Liver (tissue), 9 donors: ENCODE data around the gene GPR37. TPM values are rescaled to one million over a fixed set of nuclear protein-coding genes. Genes with fewer than 3 reads are reported as not detected.

ENCODE experiments used
- DNase-seq: peaks from one replicate; pipeline ENCODE4 v3.0.0-alpha.2; 2017; ENCODE audit warnings: low spot score
- H3K27ac ChIP-seq, 2 donors: one replicate each; pipeline ENCODE4 v1.7.0; 2013; ENCODE audit warnings: inconsistent platforms in 2 of 2, low read length in 2 of 2, control low read depth in 1 of 2, low read depth in 1 of 2, mild to moderate bottlenecking in 1 of 2
- H3K27me3 ChIP-seq, 4 donors: one replicate each; pipeline versions ENCODE4 v1.6.1 to v1.7.0; 2013; ENCODE audit warnings: low read length in 3 of 4, inconsistent platforms in 1 of 4, mild to moderate bottlenecking in 1 of 4, moderate library complexity in 1 of 4; ENCODE audit not compliant: control insufficient read depth in 4 of 4, insufficient read depth in 4 of 4
- H3K36me3 ChIP-seq, 4 donors: one replicate each; pipeline versions ENCODE4 v1.6.1 to v1.7.0; 2013; ENCODE audit warnings: low read length in 3 of 4, mild to moderate bottlenecking in 3 of 4, low read depth in 1 of 4, moderate library complexity in 1 of 4; ENCODE audit not compliant: control insufficient read depth in 4 of 4, insufficient read depth in 3 of 4
- H3K4me1 ChIP-seq, 4 donors: one replicate each; pipeline versions ENCODE4 v1.6.1 to v1.7.0; 2013; ENCODE audit warnings: low read length in 3 of 4, mild to moderate bottlenecking in 3 of 4, moderate library complexity in 1 of 4; ENCODE audit not compliant: control insufficient read depth in 4 of 4, insufficient read depth in 4 of 4
- H3K4me3 ChIP-seq, 3 donors: one replicate each; pipeline versions ENCODE4 v1.6.1 to v1.7.0; 2013; ENCODE audit warnings: low read length in 3 of 3, control low read depth in 1 of 3, low read depth in 1 of 3, mild to moderate bottlenecking in 1 of 3
- H3K9ac ChIP-seq, 2 donors: one replicate each; pipeline ENCODE4 v1.7.0; 2013; ENCODE audit warnings: low read length in 2 of 2, mild to moderate bottlenecking in 2 of 2, moderate library complexity in 2 of 2, control low read depth in 1 of 2, low read depth in 1 of 2
- H3K9me3 ChIP-seq, 4 donors: one replicate each; pipeline versions ENCODE4 v1.6.1 to v1.7.0; 2013; ENCODE audit warnings: low read length in 3 of 4; ENCODE audit not compliant: control insufficient read depth in 4 of 4
- EGR1 ChIP-seq, 2 donors: IDR thresholded peaks; 2 replicates each; pipeline ENCODE4 v1.6.1; 2016 to 2018; ENCODE audit warnings: antibody characterized with exemption in 2 of 2, low read depth in 2 of 2
- FOXA1 ChIP-seq: IDR thresholded peaks from 2 replicates; pipeline ENCODE4 v1.6.1; 2016; ENCODE audit warnings: antibody characterized with exemption
- FOXA2 ChIP-seq: IDR thresholded peaks from 2 replicates; pipeline ENCODE4 v1.6.1; 2016; ENCODE audit warnings: antibody characterized with exemption
- GABPA ChIP-seq, 2 donors: IDR thresholded peaks in 1 of 2; conservative IDR thresholded peaks in 1 of 2; 2 replicates each; pipeline ENCODE4 v1.6.1; 2016; ENCODE audit warnings: antibody characterized with exemption in 2 of 2, mild to moderate bottlenecking in 1 of 2, moderate library complexity in 1 of 2
- HNF4A ChIP-seq, 2 donors: conservative IDR thresholded peaks; 2 replicates each; pipeline ENCODE4 v1.6.1; 2016; ENCODE audit warnings: antibody characterized with exemption in 2 of 2, mild to moderate bottlenecking in 2 of 2
- HNF4G ChIP-seq: IDR thresholded peaks from 2 replicates; pipeline ENCODE4 v1.6.1; 2016; ENCODE audit warnings: antibody characterized with exemption
- JUND ChIP-seq, 2 donors: IDR thresholded peaks; 2 replicates each; pipeline ENCODE4 v1.6.1; 2016; ENCODE audit warnings: antibody characterized with exemption in 2 of 2
- NR2F2 ChIP-seq: IDR thresholded peaks from 2 replicates; pipeline ENCODE4 v1.6.1; 2016; ENCODE audit warnings: antibody characterized with exemption
- RAD21 ChIP-seq, 2 donors: IDR thresholded peaks; 2 replicates each; pipeline ENCODE4 v1.6.1; 2016; ENCODE audit warnings: antibody characterized with exemption in 2 of 2, mild to moderate bottlenecking in 2 of 2
- RXRA ChIP-seq, 2 donors: IDR thresholded peaks; 2 replicates each; pipeline ENCODE4 v1.6.1; 2017 to 2018; ENCODE audit warnings: antibody characterized with exemption in 2 of 2, mild to moderate bottlenecking in 1 of 2
- SP1 ChIP-seq: IDR thresholded peaks from 2 replicates; pipeline ENCODE4 v1.6.1; 2018; ENCODE audit warnings: antibody characterized with exemption, mild to moderate bottlenecking
- TAF1 ChIP-seq: conservative IDR thresholded peaks from 2 replicates; pipeline ENCODE4 v1.6.1; 2016; ENCODE audit warnings: antibody characterized with exemption, mild to moderate bottlenecking
- YY1 ChIP-seq: IDR thresholded peaks from 2 replicates; pipeline ENCODE4 v1.6.1; 2016; ENCODE audit warnings: antibody characterized with exemption, mild to moderate bottlenecking
- WGBS: extraction: QIAGEN DNeasy Blood & Tissue Kit; methylation state at CpG from one replicate; pipeline ENCODE4 v1.1.7; 2013; 5-methylcytosine and 5-hydroxymethylcytosine counted together
- polyA plus RNA-seq, 2 donors: library from polyadenylated mRNA; stranded (reverse) in 1 of 2; unstranded in 1 of 2; fragments of 200-250 nt in 1 of 2; fragments of >200 nt in 1 of 2; fragmentation: Nextera tagmentation in 1 of 2; extraction: Ambion mirVana in 1 of 2; gene quantifications; one replicate each; pipeline versions ENCODE4 v1.2.1 to v1.2.3, GENCODE V29; 2013 to 2015
- total RNA-seq, 2 donors: library from RNA; depleted of rRNA; stranded (reverse); fragments of >200 nt; gene quantifications; one replicate each; pipeline ENCODE4 v1.2.3, GENCODE V29; 2014
- TF ChIP-seq, protein P1 (sequence below): IDR thresholded peaks from 2 replicates; pipeline ENCODE4 v1.6.1; 2016; ENCODE audit warnings: antibody characterized with exemption
- TF ChIP-seq, protein P2 (sequence below): fragments of 150-350 bp; IDR thresholded peaks from 2 replicates; pipeline ENCODE4 v1.5.1; 2017; ENCODE audit warnings: improper control_type of control experiment, low read depth, low read length; ENCODE audit not compliant: missing input control
- TF ChIP-seq, protein P3 (sequence below): IDR thresholded peaks from 2 replicates; pipeline ENCODE4 v1.6.1; 2016; ENCODE audit warnings: antibody characterized with exemption
- TF ChIP-seq, protein P4 (sequence below): IDR thresholded peaks from 2 replicates; pipeline ENCODE4 v1.6.1; 2016; ENCODE audit warnings: antibody characterized with exemption, mild to moderate bottlenecking
- TF ChIP-seq, protein P5 (sequence below): IDR thresholded peaks from 2 replicates; pipeline ENCODE4 v1.6.1; 2016; ENCODE audit warnings: antibody characterized with exemption
- donor health status: healthy.
- donor health status: healthy.
- donor health status: healthy.
- donor health status: healthy.
- donor health status: healthy.

The GPR37 gene
- total and polyA plus RNA-seq, 4 donors = 0.33 to 12.0 (median 8.7) TPM

DNA sequence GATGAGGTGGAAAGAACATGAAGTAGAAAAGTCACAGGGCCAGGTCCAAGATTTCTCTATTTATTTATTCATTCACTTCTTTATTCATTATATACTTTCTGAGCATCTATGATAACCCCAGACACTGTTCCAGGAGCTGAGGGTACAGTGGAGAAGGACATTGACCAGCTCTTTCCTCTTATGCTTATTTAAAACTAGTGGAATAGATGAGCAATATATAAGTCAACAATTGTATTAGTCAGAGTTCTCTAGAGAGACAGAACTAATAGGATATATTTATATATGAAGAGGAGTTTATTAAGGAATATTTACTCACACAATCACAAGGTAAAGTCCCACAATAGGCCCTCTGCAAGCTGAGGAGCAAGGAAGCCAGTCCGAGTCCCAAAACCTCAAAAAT, 15.0 kb upstream of the GPR37 start:
- TF ChIP-seq, protein P1, sequence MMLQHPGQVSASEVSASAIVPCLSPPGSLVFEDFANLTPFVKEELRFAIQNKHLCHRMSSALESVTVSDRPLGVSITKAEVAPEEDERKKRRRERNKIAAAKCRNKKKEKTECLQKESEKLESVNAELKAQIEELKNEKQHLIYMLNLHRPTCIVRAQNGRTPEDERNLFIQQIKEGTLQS = no peak
- TF ChIP-seq YY1 (no peak), EGR1 (IDR thresholded peaks at IDR 0.05; ENCODE audit: low read depth in 2 of 2) (no peak), FOXA2 (no peak), HNF4G (no peak), NR2F2 (no peak), GABPA (IDR thresholded peaks at IDR 0.05 in 1 of 2, conservative IDR thresholded peaks at IDR 0.05 in 1 of 2) (no peak), FOXA1 (no peak), HNF4A (conservative IDR thresholded peaks at IDR 0.05) (no peak), SP1 (no peak), TAF1 (no peak), RXRA (IDR thresholded peaks at IDR 0.05) (no peak), RAD21 (IDR thresholded peaks at IDR 0.05) (no peak), JUND (IDR thresholded peaks at IDR 0.05) (no peak)
- TF ChIP-seq, protein P2, sequence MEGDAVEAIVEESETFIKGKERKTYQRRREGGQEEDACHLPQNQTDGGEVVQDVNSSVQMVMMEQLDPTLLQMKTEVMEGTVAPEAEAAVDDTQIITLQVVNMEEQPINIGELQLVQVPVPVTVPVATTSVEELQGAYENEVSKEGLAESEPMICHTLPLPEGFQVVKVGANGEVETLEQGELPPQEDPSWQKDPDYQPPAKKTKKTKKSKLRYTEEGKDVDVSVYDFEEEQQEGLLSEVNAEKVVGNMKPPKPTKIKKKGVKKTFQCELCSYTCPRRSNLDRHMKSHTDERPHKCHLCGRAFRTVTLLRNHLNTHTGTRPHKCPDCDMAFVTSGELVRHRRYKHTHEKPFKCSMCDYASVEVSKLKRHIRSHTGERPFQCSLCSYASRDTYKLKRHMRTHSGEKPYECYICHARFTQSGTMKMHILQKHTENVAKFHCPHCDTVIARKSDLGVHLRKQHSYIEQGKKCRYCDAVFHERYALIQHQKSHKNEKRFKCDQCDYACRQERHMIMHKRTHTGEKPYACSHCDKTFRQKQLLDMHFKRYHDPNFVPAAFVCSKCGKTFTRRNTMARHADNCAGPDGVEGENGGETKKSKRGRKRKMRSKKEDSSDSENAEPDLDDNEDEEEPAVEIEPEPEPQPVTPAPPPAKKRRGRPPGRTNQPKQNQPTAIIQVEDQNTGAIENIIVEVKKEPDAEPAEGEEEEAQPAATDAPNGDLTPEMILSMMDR = no peak
- TF ChIP-seq, protein P3, sequence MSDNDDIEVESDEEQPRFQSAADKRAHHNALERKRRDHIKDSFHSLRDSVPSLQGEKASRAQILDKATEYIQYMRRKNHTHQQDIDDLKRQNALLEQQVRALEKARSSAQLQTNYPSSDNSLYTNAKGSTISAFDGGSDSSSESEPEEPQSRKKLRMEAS = no peak
- TF ChIP-seq, protein P4, sequence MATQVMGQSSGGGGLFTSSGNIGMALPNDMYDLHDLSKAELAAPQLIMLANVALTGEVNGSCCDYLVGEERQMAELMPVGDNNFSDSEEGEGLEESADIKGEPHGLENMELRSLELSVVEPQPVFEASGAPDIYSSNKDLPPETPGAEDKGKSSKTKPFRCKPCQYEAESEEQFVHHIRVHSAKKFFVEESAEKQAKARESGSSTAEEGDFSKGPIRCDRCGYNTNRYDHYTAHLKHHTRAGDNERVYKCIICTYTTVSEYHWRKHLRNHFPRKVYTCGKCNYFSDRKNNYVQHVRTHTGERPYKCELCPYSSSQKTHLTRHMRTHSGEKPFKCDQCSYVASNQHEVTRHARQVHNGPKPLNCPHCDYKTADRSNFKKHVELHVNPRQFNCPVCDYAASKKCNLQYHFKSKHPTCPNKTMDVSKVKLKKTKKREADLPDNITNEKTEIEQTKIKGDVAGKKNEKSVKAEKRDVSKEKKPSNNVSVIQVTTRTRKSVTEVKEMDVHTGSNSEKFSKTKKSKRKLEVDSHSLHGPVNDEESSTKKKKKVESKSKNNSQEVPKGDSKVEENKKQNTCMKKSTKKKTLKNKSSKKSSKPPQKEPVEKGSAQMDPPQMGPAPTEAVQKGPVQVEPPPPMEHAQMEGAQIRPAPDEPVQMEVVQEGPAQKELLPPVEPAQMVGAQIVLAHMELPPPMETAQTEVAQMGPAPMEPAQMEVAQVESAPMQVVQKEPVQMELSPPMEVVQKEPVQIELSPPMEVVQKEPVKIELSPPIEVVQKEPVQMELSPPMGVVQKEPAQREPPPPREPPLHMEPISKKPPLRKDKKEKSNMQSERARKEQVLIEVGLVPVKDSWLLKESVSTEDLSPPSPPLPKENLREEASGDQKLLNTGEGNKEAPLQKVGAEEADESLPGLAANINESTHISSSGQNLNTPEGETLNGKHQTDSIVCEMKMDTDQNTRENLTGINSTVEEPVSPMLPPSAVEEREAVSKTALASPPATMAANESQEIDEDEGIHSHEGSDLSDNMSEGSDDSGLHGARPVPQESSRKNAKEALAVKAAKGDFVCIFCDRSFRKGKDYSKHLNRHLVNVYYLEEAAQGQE = no peak
- TF ChIP-seq, protein P5, sequence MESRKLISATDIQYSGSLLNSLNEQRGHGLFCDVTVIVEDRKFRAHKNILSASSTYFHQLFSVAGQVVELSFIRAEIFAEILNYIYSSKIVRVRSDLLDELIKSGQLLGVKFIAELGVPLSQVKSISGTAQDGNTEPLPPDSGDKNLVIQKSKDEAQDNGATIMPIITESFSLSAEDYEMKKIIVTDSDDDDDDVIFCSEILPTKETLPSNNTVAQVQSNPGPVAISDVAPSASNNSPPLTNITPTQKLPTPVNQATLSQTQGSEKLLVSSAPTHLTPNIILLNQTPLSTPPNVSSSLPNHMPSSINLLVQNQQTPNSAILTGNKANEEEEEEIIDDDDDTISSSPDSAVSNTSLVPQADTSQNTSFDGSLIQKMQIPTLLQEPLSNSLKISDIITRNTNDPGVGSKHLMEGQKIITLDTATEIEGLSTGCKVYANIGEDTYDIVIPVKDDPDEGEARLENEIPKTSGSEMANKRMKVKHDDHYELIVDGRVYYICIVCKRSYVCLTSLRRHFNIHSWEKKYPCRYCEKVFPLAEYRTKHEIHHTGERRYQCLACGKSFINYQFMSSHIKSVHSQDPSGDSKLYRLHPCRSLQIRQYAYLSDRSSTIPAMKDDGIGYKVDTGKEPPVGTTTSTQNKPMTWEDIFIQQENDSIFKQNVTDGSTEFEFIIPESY = no peak
- WGBS = 94% methylated on average over 1 of the region's 1 CpG

More for the DNA sequence above, 15.0 kb upstream of the GPR37 start:
- Histone ChIP-seq H3K4me1 (no peaks in the 10 kb centered on the region), H3K27me3 (peaks cover 0 to 3% (median 0%) of the 10 kb centered on the region in 4 donors), H3K9me3 (no peaks in the 10 kb centered on the region), H3K36me3 (no peaks in the 10 kb centered on the region), H3K4me3 (no peak overlapping the region), H3K27ac (no peak overlapping the region), H3K9ac (no peak overlapping the region)
- no peak for DNase-seq
